ENCODE results near the gene ADGB.

- TF ChIP-seq, protein P1, sequence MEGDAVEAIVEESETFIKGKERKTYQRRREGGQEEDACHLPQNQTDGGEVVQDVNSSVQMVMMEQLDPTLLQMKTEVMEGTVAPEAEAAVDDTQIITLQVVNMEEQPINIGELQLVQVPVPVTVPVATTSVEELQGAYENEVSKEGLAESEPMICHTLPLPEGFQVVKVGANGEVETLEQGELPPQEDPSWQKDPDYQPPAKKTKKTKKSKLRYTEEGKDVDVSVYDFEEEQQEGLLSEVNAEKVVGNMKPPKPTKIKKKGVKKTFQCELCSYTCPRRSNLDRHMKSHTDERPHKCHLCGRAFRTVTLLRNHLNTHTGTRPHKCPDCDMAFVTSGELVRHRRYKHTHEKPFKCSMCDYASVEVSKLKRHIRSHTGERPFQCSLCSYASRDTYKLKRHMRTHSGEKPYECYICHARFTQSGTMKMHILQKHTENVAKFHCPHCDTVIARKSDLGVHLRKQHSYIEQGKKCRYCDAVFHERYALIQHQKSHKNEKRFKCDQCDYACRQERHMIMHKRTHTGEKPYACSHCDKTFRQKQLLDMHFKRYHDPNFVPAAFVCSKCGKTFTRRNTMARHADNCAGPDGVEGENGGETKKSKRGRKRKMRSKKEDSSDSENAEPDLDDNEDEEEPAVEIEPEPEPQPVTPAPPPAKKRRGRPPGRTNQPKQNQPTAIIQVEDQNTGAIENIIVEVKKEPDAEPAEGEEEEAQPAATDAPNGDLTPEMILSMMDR (IDR thresholded peaks at IDR 0.05) = no peak
- TF ChIP-seq POLR2A (IDR thresholded peaks at IDR 0.05) = no peak
- TF ChIP-seq POLR2AphosphoS5 (IDR thresholded peaks at IDR 0.05) = no peak
Measured at GRCh38 chr6:146679386-146679785, 80.6 kb downstream of the ADGB start.
